HG03108 (cell line): ENCODE data around the gene UVRAG.

ENCODE experiments used
- ATAC-seq: cut with Tn5 transposase; IDR thresholded peaks from one replicate; pipeline ENCODE4 v1.9.1; 2021; ENCODE audit warnings: moderate library complexity; ENCODE audit not compliant: unreplicated experiment

The UVRAG gene

DNA sequence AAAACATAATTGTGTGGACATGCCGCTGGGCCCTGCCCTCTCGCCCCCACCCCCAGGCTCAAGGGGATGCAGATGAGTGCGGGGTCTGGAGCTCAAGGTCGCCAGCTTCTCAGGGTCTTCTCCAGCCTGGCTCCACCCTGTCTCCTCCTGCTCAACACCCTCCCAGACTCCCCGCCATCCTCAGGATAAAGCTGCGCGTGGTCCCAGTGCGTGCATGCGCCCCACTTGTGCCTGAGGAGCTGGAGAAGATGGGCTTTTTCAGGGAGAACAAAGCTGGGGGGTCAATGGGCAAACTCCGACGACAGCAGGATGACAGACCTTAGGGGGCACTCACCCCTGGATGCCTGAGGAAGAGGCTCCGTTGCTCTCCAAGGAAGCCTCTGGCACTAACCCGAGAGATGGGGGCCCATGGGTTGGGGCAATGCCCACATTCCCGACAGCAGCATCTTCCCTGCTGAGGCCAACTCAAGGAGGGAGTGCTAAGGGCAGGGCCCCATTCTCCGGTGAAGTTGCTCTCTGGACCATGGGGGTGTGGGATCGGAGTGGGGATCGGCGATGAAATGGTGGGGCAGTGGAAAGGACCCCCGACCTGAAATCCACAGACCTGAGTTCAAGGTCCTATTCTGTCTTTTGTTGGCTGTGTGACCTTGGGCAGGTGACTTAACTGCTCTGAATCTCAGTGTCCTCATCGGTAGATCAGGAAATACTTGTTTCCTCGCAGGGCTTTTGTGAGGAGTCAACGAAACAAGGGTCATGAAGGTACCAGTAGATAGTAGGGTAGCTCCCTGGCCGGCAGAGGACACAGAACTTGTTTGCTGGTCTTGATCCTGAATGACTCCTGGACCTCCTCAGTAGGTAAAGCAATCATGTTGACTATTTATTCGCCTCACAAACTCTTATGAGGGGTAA, 343.6 kb downstream of the UVRAG start:
- no peak for ATAC-seq

DNA sequence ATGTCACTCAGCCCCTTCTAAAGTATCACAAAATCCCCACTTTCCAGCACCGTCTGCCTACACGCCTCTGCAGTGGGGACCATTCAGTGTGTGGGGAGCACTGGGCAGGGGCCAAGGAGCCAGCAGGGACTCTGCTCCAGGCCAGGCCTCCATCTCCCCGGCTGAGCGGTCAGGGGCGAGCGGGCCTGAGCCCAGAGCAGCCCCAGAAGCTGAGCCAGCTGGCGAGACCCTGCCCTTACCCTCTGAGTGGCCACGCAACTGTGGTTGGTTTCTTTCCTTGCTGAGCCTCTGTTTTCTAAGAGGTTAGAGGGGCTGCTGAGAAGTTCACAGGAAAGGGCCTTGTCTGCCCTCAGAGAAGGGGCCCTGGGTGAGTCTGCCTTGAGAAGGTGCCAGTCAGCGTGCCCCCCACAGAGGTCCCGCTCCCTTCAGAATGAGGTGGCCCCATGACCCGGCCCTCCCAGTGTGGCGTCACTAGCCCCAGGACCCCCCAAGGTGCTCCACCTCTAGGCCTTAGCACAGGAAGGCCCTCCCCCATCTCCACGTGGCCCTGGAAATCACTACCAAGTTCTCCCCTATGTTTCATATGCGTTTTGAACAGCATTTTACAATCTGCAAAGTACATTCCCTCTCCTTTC, 344.4 kb downstream of the UVRAG start:
- no peak for ATAC-seq

DNA sequence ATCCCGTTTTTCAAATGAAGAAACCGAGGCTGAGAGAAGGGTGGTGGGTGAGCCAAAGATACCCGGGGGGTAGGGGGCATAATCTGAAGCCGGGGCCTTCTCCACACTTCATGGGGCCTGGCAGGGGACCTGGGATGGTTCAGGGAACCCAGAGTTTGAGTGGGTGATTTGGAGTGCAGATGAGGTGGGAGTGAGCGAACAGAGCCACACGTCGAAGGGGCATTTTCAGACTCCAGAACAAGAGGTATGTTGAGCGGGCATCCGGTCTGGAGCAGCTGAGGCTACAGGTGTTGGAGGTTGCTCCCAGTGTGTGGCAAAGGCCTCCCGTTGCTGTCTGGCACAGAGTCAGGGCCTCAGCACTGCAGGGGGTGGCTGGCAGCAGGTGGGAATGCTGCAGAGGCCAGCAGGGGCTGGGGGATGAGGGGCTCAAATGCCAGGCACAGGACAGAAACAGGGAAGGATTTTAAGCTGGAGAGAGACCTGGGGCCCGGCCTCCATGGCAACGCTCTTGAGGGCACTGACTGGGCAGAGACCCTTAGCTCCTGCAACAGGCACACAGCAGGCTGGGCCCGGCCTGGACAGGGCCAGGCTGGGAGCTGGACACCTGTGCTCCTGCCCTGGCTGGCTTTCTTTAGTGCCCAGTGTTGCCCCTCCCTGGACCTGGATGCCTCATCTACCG, 345.1 kb downstream of the UVRAG start:
- ATAC-seq, result no peak

DNA sequence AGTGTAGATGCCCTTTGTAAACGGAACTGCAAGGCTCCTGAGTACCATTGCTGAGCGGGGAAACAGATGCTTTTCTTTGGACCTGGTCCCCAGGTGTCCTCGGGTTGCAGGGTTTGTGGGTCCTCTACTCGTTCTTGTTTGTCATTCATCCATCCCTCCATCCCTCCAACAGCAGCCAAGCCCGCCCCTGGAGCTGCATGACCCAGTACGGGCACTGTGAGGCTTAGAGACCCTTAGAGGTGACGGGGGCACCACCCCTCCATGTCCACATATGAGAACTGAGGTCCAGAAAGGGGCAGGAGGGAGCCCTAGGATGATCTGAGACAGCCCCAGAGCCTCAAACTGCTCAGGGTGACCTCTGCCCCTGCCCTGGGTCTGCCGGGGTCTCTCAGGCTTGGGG, 345.8 kb downstream of the UVRAG start:
- no peak for ATAC-seq

DNA sequence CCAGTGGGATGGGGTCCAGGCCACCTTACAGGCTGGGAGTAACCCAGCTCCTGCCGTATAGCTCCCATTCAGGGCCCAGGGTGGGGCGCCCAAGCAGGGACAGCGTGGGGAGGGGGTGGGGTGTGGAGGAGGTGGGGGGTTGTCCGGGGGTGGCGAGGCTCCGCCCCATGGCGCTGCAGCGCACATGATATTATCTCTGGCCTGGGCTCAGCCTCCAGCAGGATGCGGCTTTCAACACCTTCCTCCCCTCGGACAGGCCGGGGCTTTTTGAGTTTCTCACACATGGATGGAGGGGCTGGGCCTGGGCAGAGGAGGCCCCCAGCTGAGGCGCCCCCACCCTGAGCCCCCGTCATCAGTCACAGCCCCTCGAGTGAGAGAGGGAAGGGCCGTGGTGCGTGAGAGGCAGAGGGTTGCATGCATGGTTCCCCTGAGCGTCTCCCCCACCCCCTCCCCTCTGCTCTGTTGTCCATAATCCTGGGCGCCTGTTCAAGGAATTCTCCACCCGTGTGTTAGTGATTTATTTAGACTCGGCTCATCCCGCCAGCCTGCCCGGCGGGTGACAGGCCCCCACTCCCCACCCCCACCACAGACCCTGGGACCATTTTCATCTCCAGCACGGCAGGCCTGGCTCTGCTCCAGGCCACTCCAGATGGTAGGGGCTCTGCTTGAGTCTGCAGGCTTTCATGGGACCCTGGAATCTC, 346.4 kb downstream of the UVRAG start:
- no peak for ATAC-seq

DNA sequence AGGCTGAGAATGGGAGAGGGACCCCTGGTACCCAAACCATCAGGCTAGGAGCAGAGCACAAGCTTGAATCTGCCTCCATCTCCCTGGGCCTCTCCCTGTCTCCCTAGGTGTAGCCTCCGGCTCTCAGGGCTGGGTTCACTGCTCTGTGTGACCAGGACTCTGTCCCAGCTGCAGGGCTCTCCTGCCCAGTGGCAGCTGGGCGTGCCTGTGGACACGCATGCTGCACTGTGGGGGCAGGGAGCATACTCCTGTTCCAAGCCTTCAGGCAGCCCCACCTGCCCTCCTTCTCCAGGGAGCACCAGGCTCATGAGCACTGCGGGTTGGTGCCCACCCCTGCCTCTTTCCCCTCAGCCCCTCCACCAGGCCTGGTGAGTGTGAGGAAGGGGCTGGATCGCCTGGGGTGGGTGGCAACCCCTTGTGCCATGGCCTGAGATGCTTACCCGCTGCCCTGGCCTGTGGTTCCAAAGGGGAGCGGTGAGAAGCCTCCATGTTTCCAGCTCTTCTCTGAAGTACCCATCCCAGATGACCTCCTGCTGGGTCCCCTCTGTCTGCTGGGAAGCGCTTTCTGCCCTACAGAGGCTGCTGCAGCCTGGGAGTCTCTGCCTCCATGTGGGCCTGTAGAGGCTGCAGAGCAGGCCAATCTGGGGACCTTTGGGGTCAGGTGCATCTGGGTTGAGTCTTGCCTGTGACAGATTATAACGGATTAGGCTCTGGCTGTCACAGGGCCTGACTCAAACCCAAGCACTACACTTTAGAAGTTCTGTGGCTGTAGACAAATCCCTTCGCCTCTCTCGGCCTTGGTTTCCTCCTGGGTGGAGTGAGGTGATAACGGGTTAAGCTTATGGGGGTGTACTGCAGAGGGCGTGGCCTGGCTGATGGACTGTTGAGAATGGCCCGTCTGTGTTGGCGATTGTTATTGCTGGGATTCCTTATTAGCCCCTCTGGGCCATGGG, 347.6 kb downstream of the UVRAG start:
- no peak for ATAC-seq

DNA sequence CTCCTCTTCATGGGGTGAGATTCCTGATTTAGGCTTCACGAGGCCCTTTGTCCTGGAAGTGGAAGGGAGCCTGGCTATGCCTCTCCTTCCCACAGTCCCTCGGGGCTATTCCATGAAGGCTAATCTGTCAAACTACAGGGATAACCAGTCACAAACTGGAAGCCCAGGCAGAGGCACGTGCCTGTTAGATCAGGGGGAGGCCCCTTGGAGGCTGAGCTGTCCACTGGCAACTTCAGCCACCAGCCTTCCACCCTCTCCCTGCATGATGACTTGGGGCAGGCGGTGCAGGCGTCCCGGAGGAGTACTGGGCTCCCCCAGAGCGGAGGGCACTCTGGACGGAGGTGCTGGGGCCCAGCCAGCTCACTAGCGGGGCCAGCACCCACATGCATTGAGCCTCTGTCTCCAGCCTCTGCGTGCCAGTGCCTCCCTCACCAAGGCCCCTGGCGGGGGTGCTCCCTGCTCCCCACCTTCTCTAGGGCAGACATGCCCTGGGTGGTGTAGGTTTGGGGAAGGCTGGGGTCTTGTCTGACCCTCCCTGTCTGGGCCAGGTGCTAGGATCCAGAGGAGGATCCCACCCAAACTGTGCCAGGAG, 348.4 kb downstream of the UVRAG start:
- no peak for ATAC-seq

DNA sequence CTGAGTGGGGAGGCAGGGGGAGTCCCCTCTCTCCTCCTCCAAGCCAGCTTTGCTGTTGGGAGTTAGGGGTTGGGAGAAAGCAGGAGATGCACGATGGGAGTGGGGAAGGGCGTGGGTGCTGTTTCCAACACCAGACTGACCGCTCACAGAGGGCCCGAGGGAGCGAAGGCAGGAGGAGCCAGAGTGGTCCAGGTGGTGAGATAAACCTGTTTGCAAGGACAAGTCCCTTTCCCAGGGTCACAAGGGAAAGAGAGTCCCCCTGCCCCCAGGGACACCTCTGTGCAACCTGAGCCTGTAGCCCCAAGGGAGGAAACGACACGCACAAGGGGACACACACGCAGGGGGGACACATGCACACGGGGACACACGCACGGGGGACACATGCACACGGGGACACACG, 349.1 kb downstream of the UVRAG start:
- no peak for ATAC-seq

DNA sequence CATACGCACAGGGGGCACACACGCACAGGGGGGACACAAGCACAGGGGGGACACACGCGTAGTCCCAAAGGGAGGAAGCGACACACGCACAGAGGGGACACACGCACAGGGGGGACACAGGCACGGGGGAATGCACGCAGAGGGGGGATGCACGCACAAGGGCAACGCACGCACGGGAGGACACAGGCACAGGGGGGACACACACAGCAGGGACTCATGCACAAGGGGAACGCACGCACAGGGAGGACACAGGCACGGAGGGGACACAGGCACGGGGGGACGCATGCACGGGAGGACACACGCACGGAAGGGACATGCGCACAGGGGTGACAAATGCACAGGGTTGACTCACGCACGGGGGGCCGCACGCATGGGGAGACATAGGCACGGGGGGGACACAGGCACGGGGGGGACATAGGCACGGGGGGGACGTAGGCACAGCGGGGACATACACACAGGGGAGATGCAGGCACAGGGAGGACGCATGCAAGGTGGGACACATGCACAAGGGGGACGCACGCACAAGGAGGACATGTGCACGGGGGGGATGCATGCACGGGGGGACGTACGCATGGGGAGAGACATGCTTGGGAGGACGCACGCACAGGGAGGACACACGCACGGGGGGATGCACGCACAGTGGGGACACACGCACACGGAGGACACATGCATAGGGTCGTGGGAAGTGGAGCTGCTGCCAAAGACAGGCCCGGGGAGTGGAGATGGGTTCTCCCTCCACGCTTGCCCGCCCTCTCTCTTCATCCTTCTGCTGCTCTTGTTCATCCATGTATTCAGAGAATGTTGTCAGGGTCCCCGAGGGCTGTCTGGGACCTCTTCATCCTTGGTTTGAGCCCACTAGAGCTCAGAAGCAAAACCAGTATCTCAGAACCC, 350.1 kb downstream of the UVRAG start:
- ATAC-seq, result no peak

DNA sequence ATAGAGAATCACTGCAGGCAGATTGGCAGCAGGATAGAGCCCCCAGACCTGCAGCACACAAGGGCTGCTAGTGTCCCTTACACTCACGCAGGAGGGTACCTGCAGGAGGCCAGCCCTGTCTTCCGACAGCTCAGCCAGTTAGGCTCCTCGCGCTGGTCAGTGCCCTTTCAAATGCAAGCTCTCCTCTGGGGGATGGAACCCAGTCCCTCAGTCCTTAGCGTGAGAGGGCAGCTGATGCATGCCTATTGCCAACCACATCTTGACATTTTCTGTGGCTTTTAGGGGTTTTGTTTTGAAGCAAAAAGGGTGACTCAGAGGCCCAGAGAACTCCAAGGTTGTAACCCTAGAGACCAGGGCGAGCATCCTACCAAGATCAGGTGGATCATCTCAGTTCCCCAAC, 351.3 kb downstream of the UVRAG start:
- ATAC-seq, result peak; percentile 68

DNA sequence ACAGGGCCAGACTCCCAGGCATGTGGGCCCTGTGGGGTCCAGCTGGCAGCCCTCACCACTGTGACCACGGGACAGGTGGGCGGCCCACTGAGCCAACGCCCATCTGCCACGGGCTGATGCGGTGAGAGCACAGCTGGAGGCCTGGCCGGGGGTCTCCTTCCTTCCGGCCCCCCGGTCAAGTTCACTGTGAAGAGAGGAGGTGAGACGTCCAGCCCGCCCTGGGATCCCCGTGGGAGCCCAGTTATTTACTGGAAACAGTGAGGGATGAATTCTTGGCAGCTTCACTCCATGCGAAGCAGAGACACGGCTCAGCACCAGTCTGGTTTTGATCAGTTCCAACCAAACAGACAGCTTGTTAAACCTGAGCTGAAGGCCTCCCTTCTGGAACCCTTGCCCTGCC, 352.6 kb downstream of the UVRAG start:
- no peak for ATAC-seq

DNA sequence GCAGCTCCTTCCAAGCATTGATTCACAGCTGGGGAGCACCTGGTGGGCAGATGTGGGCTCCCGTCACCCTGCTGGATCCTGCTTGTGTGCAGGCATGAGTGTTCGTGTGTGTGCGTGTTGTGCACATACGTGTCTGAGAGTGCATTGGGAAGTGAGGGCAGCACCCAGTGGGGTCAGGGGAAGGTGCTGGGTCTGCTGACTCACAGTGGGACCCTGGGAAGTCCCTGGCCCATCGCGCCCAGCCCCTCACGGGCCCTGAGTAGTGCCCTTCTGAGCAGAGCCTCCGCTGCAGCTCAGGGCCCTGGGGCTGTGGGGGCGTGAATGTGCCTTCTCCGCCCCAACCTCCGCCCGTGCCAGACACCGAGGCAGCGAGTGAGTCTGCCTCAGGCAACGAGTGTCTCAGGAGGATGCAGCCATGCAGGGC, 354.5 kb downstream of the UVRAG start:
- ATAC-seq, result no peak

DNA sequence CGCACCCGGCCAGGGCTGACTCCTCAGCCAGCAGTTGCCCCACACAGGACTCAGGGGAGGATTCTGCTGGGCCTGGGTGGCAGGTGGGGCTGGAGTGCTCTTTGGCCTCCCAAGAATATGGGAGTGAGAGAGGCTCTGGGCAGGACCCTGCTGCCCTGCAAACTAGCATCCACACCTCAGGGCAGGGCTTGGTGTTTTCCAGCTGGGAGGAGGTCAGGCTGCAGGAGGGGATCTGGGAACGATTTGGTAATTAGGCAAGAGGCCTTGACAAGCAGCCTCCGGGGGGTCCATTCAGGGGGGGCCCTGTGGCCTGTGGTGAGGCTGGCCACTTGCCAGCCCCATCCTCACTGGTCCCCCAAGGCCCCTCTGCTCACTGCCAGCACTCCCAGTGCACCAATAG, 355.5 kb downstream of the UVRAG start:
- ATAC-seq, result no peak

DNA sequence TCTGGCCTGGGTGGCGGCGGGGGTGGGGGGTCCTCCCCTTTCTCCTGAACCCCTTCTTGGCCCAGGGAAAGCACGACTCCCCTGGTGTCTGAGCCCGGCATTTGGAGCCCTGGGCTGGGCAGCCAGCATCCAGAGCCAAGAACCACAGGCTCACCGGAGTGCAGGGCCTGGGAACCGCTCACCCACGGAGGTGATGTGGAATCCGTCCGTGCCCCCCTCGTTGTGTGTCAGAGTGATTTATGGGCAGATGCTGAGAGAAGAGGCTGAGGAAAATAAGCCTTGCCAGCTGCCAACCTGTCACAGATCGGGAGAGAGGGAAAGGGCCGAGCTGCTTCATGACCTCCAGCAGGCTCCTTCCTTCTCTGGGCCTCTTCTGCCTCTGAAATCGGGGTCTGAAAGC, 357.6 kb downstream of the UVRAG start:
- ATAC-seq, result no peak

DNA sequence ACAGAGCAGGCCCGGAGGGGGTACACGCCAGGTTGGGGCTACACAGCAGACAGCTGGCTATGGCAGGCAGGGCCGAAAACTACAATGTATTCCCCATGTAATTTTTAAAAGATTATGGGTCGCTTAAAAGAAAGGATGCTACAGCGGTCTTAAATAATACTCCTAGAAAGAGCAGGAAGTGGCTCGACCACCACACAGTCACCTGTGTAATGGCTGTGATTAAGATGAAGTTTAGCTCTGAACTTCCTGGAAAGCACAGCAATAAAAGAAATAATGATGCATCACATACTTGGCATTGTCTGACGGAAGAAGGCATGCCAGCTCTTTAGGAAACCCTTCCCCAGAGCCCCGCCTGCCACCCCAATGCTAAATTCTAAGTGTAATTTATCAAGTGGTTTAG, 358.7 kb downstream of the UVRAG start:
- no peak for ATAC-seq

DNA sequence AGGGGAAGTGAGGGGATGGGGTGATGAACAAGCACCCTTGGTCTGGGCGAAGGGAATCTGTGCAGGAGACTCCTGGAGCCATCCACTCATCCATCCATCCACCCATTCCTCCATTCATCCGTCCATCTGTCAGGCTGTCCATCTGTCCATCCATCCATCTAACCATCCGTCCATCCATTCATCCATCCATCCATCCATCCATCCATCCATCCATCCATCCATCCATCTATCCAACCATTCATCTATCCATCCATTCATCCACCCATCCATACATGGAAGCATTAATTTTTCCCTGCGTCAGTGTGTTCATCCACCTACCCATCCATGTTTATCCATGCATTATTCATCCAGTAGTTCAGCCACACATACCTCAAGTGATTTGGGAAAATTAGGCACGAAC, 359.3 kb downstream of the UVRAG start:
- no peak for ATAC-seq

DNA sequence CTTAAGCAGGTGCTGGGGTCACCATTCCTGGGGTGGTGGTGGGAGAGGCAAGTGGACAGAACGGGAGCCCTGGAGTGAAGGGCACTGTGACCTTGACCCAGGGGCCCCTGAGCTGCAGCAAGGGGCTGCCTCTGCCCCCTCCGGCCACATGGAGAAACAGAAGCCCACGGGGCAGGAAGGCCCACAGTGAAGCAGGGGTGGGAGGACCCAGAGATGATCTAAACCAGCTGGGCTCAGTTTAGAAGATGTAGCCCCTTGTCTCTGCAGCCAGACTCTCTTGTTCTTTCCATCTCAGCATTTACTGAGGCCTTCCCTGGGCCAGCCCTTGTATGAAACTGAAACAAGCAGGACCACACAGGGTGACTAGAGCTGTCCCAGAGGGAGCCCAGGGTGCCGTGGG, 360.8 kb downstream of the UVRAG start:
- ATAC-seq, result no peak

DNA sequence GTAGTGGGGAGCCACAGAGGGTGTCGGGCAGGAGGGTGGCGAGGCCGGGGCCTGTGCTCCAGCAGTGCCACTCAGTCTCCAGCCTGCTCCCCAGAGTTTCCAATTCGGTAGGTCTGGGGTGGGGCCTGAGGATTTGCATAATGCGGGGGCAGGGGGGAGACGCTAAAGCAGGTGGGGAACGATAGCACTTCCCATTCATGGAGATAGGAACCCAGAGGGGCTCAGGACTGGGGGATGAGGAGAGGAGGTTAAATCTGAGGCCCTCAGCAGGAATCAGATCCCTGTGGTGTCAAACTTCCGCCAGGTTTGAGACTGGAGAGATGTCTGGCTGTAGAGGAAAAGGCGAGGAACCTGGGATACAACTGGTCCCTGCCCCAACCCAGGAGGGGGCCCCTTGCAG, 361.5 kb downstream of the UVRAG start:
- ATAC-seq, result no peak

DNA sequence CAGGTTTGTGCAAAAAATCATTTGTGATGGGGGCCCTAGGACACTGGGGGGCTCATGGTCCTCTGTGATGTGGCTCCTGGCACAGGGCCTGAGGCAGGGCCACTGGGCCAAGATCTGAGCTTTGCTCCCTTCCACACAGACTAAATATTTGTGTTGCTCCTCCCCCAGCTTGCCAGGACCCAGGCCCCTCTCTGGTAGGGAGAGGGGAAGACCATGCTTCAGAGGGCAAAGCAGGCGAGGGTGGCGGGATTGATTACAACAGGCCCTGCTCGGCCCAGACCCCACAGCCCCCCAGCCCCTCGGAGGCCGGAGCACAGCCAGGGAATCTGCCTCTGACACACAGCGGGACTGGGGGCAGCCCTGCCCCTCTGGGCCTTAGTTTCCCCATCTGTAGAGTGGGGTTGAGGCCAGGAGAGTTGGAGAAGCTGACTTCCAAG, 362.3 kb downstream of the UVRAG start:
- no peak for ATAC-seq
